ENCODE data around the gene PGC. TPM values are rescaled to one million over a fixed set of nuclear protein-coding genes. Genes with fewer than 3 reads are reported as not detected.

The PGC gene
- total RNA-seq, 1 experiment from 2014 or later, result not detected

- WGBS (ENCODE audit: extremely low coverage, insufficient read length, low lambda C conversion rate), result no CpG with 5 or more reads among the region's 9 CpGs
- H3K27me3 Mint-ChIP-seq (ENCODE audit: low read depth), result peaks cover 32% of the 10 kb centered on the region
- no peak overlapping the region for H2BK120ac ChIP-seq (ENCODE audit: low read depth, low read length, poor library complexity, severe bottlenecking)
- H3K4me1 ChIP-seq (ENCODE audit: insufficient read depth, low read length), result peaks cover 11% of the 10 kb centered on the region; the same call in 1 of the 2 replicates
- no peak for DNase-seq
- H2BK20ac ChIP-seq (ENCODE audit: low read depth, low read length, poor library complexity, severe bottlenecking), result no peak overlapping the region
- H2BK12ac ChIP-seq (ENCODE audit: insufficient read length, low read depth, low read length), result no peak overlapping the region
- no peak overlapping the region for H3K14ac ChIP-seq (ENCODE audit: insufficient read depth, low read length)
- H3K4me3 Mint-ChIP-seq, result no peak overlapping the region
- no peaks in the 10 kb centered on the region for H3K27me3 ChIP-seq (ENCODE audit: insufficient read depth, low read length)
- H4K5ac ChIP-seq (ENCODE audit: insufficient read length, low read depth, low read length), result no peak overlapping the region
- H3K9me3 Mint-ChIP-seq, result no peaks in the 10 kb centered on the region
- H3K23me2 ChIP-seq (ENCODE audit: insufficient read length, low read depth, low read length, poor library complexity, severe bottlenecking), result peaks cover 12% of the 10 kb centered on the region
- no peak overlapping the region for H2BK15ac ChIP-seq (ENCODE audit: low read depth, low read length)
- peaks cover 44 to 48% of the 10 kb centered on the region in 2 experiments for H3K4me1 Mint-ChIP-seq
- no peak for TF ChIP-seq CTCF (conservative IDR thresholded peaks at IDR 0.05)
- no peak overlapping the region for H4K8ac ChIP-seq (replicated peaks; ENCODE audit: insufficient read length, low read depth, low read length)
- no peak overlapping the region for H3T11ph ChIP-seq (ENCODE audit: low read length)
- H3K9me3 ChIP-seq (ENCODE audit: control insufficient read depth, low read depth, low read length), result no peaks in the 10 kb centered on the region
- no peak overlapping the region for H2BK5ac ChIP-seq (ENCODE audit: insufficient read length, low read length)
- H3K23ac ChIP-seq (ENCODE audit: insufficient read length, low read depth, low read length), result no peak overlapping the region
- no peak overlapping the region for H3K4ac ChIP-seq (ENCODE audit: low read depth, low read length)
- no peaks in the 10 kb centered on the region for H3K79me2 ChIP-seq (ENCODE audit: insufficient read depth, low read length)
- H3K79me1 ChIP-seq (ENCODE audit: insufficient read depth, low read depth, low read length, poor library complexity, severe bottlenecking), result no peaks in the 10 kb centered on the region
- H3K56ac ChIP-seq (ENCODE audit: insufficient read length, low read depth, low read length), result no peak overlapping the region
- H3K18ac ChIP-seq (ENCODE audit: insufficient read length, low read depth, low read length), result no peak overlapping the region
- no peaks in the 10 kb centered on the region for H4K20me1 ChIP-seq (ENCODE audit: control insufficient read depth, insufficient read depth, insufficient read length)
- no peak overlapping the region for H2AK5ac ChIP-seq (ENCODE audit: insufficient read length, low read length)
- no peaks in the 10 kb centered on the region for H3K36me3 Mint-ChIP-seq (ENCODE audit: insufficient read depth in 1 of 3, low read depth in 3 of 3)
- no peak overlapping the region for H4K91ac ChIP-seq (ENCODE audit: insufficient read length, low read depth, low read length)
- no peak overlapping the region for H3K9ac ChIP-seq (ENCODE audit: extremely low read depth, insufficient read length, low read length)
- no peak overlapping the region for H3K27ac Mint-ChIP-seq
- H2AFZ ChIP-seq (ENCODE audit: low read length), result no peak overlapping the region
- no peak overlapping the region for H3K4me2 ChIP-seq (ENCODE audit: insufficient read depth, insufficient read length, low read length)
- H3K27ac ChIP-seq (ENCODE audit: insufficient read length, low read depth, low read length), result no peak overlapping the region
These were observed 16.4 kb downstream of the PGC start for GRCh38 chr6:41730531-41731436.

Data from H9 (cell line).